ENCODE measurements around the gene OR1N1.
"Not testable (repeated sequence)": the region's sequence is repeated elsewhere in the genome, so short reads cannot be mapped to it uniquely, and the experiment has no call there.

OR1N1 gene

GRCh38 chr9:122527193-122527592 lies at the start of gene OR1N1:
Gene OR1N1 (minus strand): TSS chr9:122527293. CDS start chr9:122527293, 0 bp downstream.
- no peak for DNase-seq

- DNase-seq, result no peak
These were observed 45.4 kb upstream of the OR1N1 start for GRCh38 chr9:122572456-122572855.

GRCh38 chr9:122567901-122568300 lies 40.8 kb upstream of the OR1N1 start:
- DNase-seq, result no peak

- no peak for DNase-seq
These were observed 35.2 kb upstream of the OR1N1 start for GRCh38 chr9:122562134-122562760.

GRCh38 chr9:122561446-122561845 lies 34.4 kb upstream of the OR1N1 start:
- no peak for DNase-seq

GRCh38 chr9:122552812-122553211 lies 25.7 kb upstream of the OR1N1 start, which contains the start of gene OR1N2:
Gene OR1N2 (plus strand): TSS chr9:122553112. CDS start chr9:122553212, 100 bp downstream.
- DNase-seq, result no peak

- no peak for DNase-seq
These were observed 24.3 kb upstream of the OR1N1 start for GRCh38 chr9:122551371-122551770.

- DNase-seq, result no peak
These were observed 19.1 kb upstream of the OR1N1 start for GRCh38 chr9:122546196-122546595.

GRCh38 chr9:122538757-122539156 lies 11.7 kb upstream of the OR1N1 start:
- no peak for DNase-seq

GRCh38 chr9:122537066-122537465 lies 10.0 kb upstream of the OR1N1 start:
- not testable (repeated sequence) for DNase-seq

GRCh38 chr9:122536134-122536533 lies 9.0 kb upstream of the OR1N1 start:
- DNase-seq, result no peak

- DNase-seq, result not testable (repeated sequence)
These were observed 4.1 kb upstream of the OR1N1 start for GRCh38 chr9:122531157-122531556.

GRCh38 chr9:122526602-122527001 lies 491 bp downstream of the OR1N1 start:
- no peak for DNase-seq

- DNase-seq, result no peak
These were observed 7.7 kb downstream of the OR1N1 start for GRCh38 chr9:122519376-122519775.

- no peak for DNase-seq
These were observed 8.3 kb downstream of the OR1N1 start, which contains the start of gene OR1J4 for GRCh38 chr9:122518841-122519240. Gene OR1J4 (plus strand): TSS chr9:122519141. CDS start chr9:122519141, 0 bp downstream.

- DNase-seq, result no peak
These were observed 8.9 kb downstream of the OR1N1 start for GRCh38 chr9:122518226-122518625.

- DNase-seq, result no peak
These were observed 16.6 kb downstream of the OR1N1 start, which contains the start of gene OR1J2 for GRCh38 chr9:122510502-122510901. Gene OR1J2 (plus strand): TSS chr9:122510802. CDS start chr9:122510802, 0 bp downstream.

- DNase-seq, result no peak
These were observed 20.1 kb downstream of the OR1N1 start for GRCh38 chr9:122506964-122507363.

GRCh38 chr9:122498883-122499288 lies 28.2 kb downstream of the OR1N1 start:
- peak in 1 of 2 donors; percentile 34 for DNase-seq

- no peak for DNase-seq
These were observed 48.0 kb downstream of the OR1N1 start for GRCh38 chr9:122479062-122479461.

GRCh38 chr9:122477826-122478225 lies 49.3 kb downstream of the OR1N1 start, which contains the start of gene OR1J1:
Gene OR1J1 (minus strand): TSS chr9:122477926. CDS start chr9:122477926, 0 bp downstream.
- DNase-seq, result no peak

- no peak for DNase-seq
These were observed 49.7 kb downstream of the OR1N1 start for GRCh38 chr9:122477346-122477745.

Measured in CD4-positive, alpha-beta T cell treated with Interleukin-4 for 1 hour (primary cell).